Adipocyte (in vitro differentiated cells): ENCODE results near the gene TMPRSS13.
"Not testable (repeated sequence)": the region's sequence is repeated elsewhere in the genome, so short reads cannot be mapped to it uniquely, and the experiment has no call there.

Source experiments
- DNase-seq: peaks from one replicate; pipeline ENCODE4 v3.0.0-alpha.2; 2015; ENCODE audit warnings: low read depth
- H3K27me3 ChIP-seq: replicated peaks from 2 replicates; pipeline ENCODE4 v1.7.0; 2013; ENCODE audit warnings: mild to moderate bottlenecking, low read length, moderate library complexity; ENCODE audit not compliant: control insufficient read depth, insufficient read depth
- H3K36me3 ChIP-seq: 2 replicates; pipeline ENCODE4 v1.7.0; 2013; ENCODE audit warnings: low read length, mild to moderate bottlenecking, moderate library complexity; ENCODE audit not compliant: control insufficient read depth, insufficient read depth, severe bottlenecking
- H3K4me1 ChIP-seq: 2 replicates; pipeline ENCODE4 v1.7.0; 2013; ENCODE audit warnings: mild to moderate bottlenecking, low read length, moderate library complexity; ENCODE audit not compliant: control insufficient read depth, insufficient read depth
- H3K4me3 ChIP-seq: 2 replicates; pipeline ENCODE4 v1.7.0; 2013; ENCODE audit warnings: mild to moderate bottlenecking, low read length, moderate library complexity
- H3K9ac ChIP-seq: 2 replicates; pipeline ENCODE4 v1.7.0; 2013; ENCODE audit warnings: mild to moderate bottlenecking, low read length, moderate library complexity
- H3K9me3 ChIP-seq: 2 replicates; pipeline ENCODE4 v1.7.0; 2013; ENCODE audit warnings: mild to moderate bottlenecking, low read length, moderate library complexity; ENCODE audit not compliant: control insufficient read depth

Gene TMPRSS13

DNA sequence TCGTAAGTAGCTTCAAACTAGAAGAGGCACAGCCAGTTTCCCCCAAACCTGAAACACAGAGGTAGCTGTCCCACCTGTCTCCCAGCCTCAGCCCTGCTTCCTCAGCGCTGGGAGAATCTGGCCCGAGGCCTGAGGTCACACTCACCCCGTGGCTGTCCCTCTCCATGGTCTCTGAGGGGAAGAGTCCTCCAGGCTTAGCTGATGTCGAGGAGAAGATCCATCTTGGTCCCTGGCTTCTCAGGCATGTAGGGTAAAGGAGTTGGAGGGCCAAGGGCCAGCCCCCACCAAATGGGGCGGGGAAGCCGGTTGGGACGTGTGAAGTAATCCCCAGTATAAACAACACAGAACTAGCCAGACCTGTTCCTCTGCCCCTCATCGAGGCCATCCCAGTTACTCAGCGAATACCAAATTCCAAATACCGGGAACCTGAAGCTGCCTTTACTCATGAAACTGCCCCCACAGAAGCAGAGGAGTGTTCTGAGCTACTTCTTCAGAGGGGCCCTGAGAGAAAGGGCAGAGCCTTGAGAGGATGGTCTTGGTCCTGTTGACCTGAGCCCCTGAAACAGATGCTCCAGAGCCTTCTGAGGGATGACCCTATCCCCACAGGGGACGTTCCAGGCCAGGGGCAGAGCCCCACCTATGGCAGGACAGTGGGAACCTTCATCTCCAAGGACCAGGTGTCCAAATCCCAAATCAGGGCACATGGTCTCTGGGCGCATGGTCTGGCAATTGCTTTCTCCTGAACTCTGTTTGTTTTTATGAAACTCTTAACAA is at the start of gene TMPRSS13:
Gene TMPRSS13 (minus strand): TSS at position 261 of the 774 bp plus-strand sequence. CDS start 95 bp downstream, at position 166.
- no peak for DNase-seq
- H3K4me1 ChIP-seq, result no peaks in the 10 kb centered on the region
- peaks cover 60% of the 10 kb centered on the region for H3K27me3 ChIP-seq
- H3K4me3 ChIP-seq, result no peak within 1 kb of the TSS
- H3K9me3 ChIP-seq, result no peaks in the 10 kb centered on the region
- no peak within 1 kb of the TSS for H3K9ac ChIP-seq
- H3K36me3 ChIP-seq, result no peaks in the 10 kb centered on the region

DNA sequence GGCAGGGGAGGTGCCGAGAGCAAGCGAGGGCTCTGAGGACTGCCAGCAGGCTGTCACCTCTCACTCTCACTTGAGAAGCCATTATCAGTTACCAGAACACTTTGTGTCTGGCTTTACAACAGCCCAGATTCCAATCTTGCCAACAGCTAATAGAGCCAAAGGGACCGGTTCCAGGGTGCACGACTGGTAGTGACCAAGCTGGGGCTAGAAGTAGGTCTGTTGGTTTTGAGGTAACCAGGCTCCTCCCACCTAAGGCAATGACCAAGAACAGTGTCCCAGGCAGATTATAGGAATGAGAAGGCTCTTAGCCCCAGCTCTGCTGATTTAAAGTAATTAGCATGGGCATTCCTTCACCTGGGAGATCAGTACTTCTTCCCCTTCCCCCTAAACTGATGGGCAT is 49.8 kb upstream of the TMPRSS13 start:
- H3K9ac ChIP-seq, result no peak overlapping the region
- H3K9me3 ChIP-seq, result no peaks in the 10 kb centered on the region
- no peak overlapping the region for H3K4me3 ChIP-seq
- H3K4me1 ChIP-seq, result no peaks in the 10 kb centered on the region
- H3K27me3 ChIP-seq, result peaks cover 47% of the 10 kb centered on the region
- no peaks in the 10 kb centered on the region for H3K36me3 ChIP-seq
- no peak for DNase-seq

DNA sequence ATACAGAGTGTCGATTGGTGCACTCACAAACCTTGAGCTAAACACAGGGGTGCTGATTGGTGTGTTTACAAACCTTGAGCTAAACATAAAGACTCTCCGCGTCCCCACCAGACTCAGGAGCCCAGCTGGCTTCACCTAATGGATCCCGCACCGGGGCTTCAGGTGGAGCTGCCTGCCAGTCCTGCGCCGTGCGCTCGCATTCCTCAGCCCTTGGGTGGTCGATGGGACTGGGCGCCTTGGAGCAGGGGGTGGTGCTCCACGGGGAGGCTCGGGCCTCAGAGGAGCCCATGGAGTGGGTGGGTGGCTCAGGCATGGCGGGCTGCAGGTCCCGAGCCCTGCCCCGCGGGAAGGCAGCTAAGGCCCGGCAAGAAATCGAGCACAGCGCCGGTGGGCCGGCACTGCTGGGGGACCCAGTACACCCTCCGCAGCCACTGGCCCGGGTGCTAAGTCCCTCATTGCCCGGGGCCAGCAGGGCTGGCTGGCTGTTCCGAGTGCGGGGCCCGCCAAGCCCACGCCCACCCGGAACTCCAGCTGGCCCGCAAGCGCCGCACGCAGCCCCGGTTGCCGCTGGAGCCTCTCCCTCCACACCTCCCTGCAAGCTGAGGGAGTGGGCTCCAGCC is 49.2 kb upstream of the TMPRSS13 start:
- not testable (repeated sequence) for DNase-seq, H3K4me1 ChIP-seq, H3K9me3 ChIP-seq, H3K36me3 ChIP-seq, H3K9ac ChIP-seq, H3K4me3 ChIP-seq
- H3K27me3 ChIP-seq, result peaks cover 47% of the 10 kb centered on the region

DNA sequence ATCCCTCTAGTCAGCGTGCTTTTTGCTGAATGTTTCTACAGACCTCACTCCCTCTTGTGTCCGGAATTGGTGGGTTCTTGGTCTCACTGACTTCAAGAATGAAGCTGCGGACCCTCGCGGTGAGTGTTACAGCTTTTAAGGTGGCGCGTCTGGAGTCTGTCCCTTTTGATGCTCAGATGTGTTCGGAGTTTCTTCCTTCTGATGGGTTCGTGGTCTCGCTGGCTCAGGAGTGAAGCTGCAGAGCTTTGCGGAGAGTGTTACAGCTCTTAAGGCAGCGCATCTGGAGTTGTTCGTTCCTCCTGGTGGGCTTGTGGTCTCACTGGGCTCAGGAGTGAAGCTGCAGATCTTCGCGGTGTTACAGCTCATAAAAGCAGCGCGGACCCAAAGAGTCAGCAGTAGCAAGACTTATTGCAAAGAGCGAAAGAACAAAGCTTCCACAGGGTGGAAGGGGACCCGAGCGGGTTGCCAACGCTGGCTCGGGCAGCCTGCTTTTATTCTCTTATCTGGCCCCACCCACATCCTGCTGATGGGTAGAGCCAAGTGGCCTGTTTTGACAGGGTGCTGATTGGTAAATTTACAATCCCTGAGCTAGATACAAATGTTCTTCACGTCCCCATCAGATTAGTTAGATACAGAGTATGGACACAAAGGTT is 48.5 kb upstream of the TMPRSS13 start:
- H3K9ac ChIP-seq, H3K4me1 ChIP-seq, DNase-seq, H3K36me3 ChIP-seq, H3K4me3 ChIP-seq, H3K9me3 ChIP-seq: not testable (repeated sequence)
- peaks cover 54% of the 10 kb centered on the region for H3K27me3 ChIP-seq

DNA sequence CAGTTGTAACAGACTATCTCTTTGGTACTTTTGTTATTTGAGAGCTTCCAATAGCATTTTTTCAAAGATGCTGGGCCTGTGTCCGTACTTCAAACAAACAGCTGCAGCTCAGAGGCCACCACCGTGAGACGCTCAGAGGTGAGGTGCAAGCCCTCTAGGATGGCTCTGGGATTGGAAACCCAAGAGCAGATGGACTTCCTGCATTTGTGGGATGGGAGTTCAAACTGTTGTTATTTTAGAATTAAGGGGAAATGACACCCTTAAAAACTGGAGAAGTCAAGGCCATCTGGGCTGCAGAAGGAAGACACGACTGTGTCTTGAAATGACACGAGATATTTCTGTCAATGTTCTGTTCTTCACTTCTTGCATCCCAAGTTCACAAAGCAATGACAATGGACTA is 47.8 kb upstream of the TMPRSS13 start:
- H3K4me3 ChIP-seq, result no peak overlapping the region
- peaks cover 57% of the 10 kb centered on the region for H3K27me3 ChIP-seq
- no peaks in the 10 kb centered on the region for H3K9me3 ChIP-seq
- no peaks in the 10 kb centered on the region for H3K36me3 ChIP-seq
- H3K4me1 ChIP-seq, result no peaks in the 10 kb centered on the region
- DNase-seq, result no peak
- H3K9ac ChIP-seq, result no peak overlapping the region

DNA sequence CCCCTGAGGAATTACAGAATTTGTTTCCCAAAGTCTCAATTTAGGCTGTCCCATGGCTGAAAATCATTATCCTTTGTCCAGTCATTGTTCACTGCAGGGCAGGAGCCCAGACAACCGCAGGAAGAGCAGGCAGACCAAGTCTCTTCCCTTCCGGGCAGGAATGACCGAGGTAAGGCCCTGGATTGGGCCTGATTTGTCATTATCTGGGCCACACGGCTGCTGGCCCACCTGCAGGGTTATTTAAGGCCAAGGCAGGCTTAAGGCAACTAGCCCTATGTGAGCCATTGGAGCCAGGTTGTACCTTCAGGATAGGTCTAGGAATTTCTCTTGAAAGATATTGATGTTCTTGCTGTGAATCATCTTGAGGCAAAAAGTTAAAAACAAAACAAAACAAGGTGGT is 47.2 kb upstream of the TMPRSS13 start:
- no peak overlapping the region for H3K4me3 ChIP-seq
- H3K36me3 ChIP-seq, result no peaks in the 10 kb centered on the region
- DNase-seq, result no peak
- H3K4me1 ChIP-seq, result no peaks in the 10 kb centered on the region
- peaks cover 55% of the 10 kb centered on the region for H3K27me3 ChIP-seq
- H3K9ac ChIP-seq, result no peak overlapping the region
- H3K9me3 ChIP-seq, result no peaks in the 10 kb centered on the region

DNA sequence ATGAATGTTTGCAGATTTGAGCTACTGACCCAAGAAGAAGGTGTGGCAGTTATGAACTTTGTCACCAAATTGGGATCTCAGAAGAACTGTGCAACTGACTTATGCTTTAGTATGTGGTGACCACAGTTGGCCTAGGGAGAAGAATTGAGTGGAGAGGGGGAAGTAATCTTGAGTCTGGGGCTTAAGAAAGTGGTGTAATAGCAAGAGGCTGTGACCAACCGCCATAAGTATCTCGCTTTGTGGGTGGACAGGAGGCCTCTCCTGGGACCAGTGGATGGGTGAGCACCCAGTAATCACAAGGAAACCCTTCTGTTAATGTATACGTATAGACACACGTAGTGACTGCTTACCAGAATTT is 44.3 kb upstream of the TMPRSS13 start:
- H3K9ac ChIP-seq, result no peak overlapping the region
- no peaks in the 10 kb centered on the region for H3K4me1 ChIP-seq
- H3K9me3 ChIP-seq, result no peaks in the 10 kb centered on the region
- no peaks in the 10 kb centered on the region for H3K36me3 ChIP-seq
- no peak for DNase-seq
- H3K27me3 ChIP-seq, result peaks cover 57% of the 10 kb centered on the region
- no peak overlapping the region for H3K4me3 ChIP-seq

DNA sequence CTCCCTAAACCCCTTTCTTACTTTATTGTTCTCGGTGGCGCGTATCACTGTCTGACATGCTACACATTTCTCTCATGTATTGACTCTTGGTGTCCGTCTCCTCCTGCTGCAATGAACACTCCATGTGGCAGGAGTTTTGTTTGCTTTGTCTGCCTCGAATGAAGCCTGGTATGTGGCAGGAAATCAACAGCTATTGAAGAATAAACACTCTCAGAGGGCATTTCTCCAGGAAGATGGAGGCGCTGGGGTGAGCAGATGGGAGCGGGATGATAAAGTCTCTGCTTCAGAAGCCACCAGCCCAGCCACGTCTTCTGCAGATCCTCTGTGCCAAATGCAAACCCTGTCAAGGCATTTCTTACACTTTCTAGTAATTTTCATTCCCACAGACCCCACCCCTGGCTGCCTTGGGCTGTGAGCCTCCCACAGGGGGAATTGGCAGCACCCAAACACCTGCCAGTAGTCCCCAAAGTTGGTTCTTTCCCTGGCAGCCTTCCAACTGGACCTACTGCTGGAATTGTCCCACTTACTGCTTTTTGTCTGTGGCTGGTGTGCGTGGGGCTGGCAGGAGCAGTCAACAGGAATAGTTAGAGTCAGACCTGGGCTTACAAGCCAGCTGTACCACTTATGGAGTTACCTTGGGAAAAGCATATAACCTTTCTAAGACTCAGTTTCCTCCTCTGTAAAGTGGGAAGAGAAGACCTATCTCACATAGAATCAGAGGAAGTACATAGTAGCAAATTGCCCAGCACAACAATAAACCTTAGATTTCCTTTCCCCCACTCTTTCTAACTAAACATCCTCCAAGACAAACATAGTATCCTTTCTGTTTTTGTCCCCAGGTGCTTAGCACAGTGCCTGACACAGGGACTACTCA is 43.7 kb upstream of the TMPRSS13 start:
- Histone ChIP-seq H3K36me3 (no peaks in the 10 kb centered on the region), H3K9ac (no peak overlapping the region), H3K4me1 (no peaks in the 10 kb centered on the region), H3K27me3 (peaks cover 60% of the 10 kb centered on the region), H3K4me3 (no peak overlapping the region), H3K9me3 (no peaks in the 10 kb centered on the region)
- no peak for DNase-seq

DNA sequence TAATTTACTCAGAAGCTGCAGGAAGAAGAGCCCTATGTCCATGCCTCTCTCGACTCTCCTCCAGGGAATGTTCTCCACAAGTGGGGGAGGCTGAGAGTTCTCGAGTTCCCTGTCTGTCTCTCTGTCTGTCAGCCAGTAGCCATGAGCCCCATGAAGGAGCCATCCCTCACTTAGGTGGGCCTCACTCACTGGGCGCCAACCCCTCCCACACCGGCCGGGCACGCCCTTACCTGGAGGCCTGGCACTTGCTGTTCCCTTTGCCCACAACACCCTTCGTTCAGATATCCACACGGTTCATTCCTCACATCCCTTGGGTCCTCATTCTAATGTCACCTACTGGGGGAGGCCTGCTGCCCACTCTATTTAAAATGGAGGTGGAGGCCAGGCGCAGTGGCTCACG is 42.8 kb upstream of the TMPRSS13 start:
- no peak for DNase-seq
- no peaks in the 10 kb centered on the region for H3K36me3 ChIP-seq
- no peaks in the 10 kb centered on the region for H3K4me1 ChIP-seq
- H3K9me3 ChIP-seq, result no peaks in the 10 kb centered on the region
- H3K9ac ChIP-seq, result no peak overlapping the region
- no peak overlapping the region for H3K4me3 ChIP-seq
- H3K27me3 ChIP-seq, result peaks cover 55% of the 10 kb centered on the region

DNA sequence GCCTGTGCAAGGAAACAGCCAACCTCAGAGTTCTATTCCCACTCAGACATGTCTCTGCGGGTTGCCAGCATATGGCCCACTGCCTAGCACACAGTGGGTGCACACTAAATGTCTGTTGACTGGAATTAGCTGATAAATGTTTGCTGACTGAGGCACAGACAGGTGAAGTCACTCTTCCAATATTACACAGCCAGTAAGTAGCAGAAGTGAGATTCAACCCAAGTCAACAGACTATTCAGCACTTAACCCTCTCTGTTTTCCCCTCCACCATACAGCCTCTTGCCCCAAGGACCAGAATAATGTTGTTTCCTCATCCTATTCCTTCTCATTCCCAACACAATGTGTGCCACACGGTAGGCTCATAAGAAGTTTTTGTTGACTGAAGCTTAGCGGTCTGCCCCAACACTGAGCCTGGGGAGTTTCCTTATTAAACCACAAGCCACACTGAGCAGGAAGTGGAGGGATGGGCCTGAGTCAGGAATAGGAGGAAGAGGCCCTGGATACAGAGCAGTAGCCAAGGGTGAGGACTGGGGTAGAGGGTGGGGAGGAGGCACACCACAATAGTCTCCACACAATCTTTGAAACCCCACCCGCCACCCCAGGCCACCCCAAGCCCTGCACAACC is 41.3 kb upstream of the TMPRSS13 start:
- peaks cover 40% of the 10 kb centered on the region for H3K27me3 ChIP-seq
- H3K9me3 ChIP-seq, result no peaks in the 10 kb centered on the region
- H3K36me3 ChIP-seq, result no peaks in the 10 kb centered on the region
- H3K4me3 ChIP-seq, result no peak overlapping the region
- H3K9ac ChIP-seq, result no peak overlapping the region
- H3K4me1 ChIP-seq, result no peaks in the 10 kb centered on the region
- no peak for DNase-seq
